GM12878 (cell line): ENCODE measurements around the gene PIP4K2A. TPM values are rescaled to one million over a fixed set of nuclear protein-coding genes. Genes with fewer than 3 reads are reported as not detected.

ENCODE experiments used
- ATAC-seq: fragments of 200-7000 bp; cut with Tn5 transposase; 3 replicates; pipeline ENCODE4 v1.9.1; 2020; ENCODE audit warnings: mild to moderate bottlenecking, moderate library complexity
- BruUV-seq: library from RNA; stranded (reverse); fragments of 400-500 nt; replicated peaks from 2 replicates; lab custom pipeline; 2021; lab: Mats Ljungman, UMichigan
- CTCF ChIA-PET: fragments of 300-600 bp; sonication (Branson Sonifier 250); formaldehyde crosslinking; extraction: SDS; loops from one replicate; lab custom pipeline; 2021; ENCODE audit warnings: inconsistent platforms; lab: Yijun Ruan, JAX
- POLR2A ChIA-PET: fragments of 350-600 bp; formaldehyde crosslinking; extraction: SDS; loops from one replicate; lab custom pipeline; 2021; ENCODE audit warnings: inconsistent platforms; lab: Charles Lee
- RAD21 ChIA-PET: fragments of 300-600 bp; sonication (Branson Sonifier 250); formaldehyde crosslinking; loops from one replicate; lab custom pipeline; 2023; ENCODE audit warnings: antibody characterized with exemption; ENCODE audit not compliant: unreplicated experiment; lab: Charles Lee
- SMC1A ChIA-PET: fragments of 300-600 bp; sonication (Branson Sonifier 250); formaldehyde crosslinking; loops from one replicate; lab custom pipeline; 2023; ENCODE audit not compliant: unreplicated experiment, uncharacterized antibody; lab: Charles Lee
- DNase-seq: peaks from one replicate; pipeline ENCODE4 v3.0.0-alpha.2; 2011; ENCODE audit warnings: low read depth, low spot score
- FAIRE-seq: peaks from 3 replicates; lab custom pipeline; 2011; peaks lifted over from hg19 to GRCh38; lab: Jason Lieb, UNC
- H2AFZ ChIP-seq: 2 replicates; pipeline ENCODE4 v1.6.0; 2011; ENCODE audit warnings: low read depth, low read length, control low read depth; ENCODE audit not compliant: control insufficient read depth
- H3K27ac ChIP-seq: 2 replicates; pipeline ENCODE4 v1.5.1; 2011; ENCODE audit warnings: control low read depth; ENCODE audit not compliant: control insufficient read depth, insufficient read depth
- H3K27me3 ChIP-seq, 2 experiments: replicated peaks in 1 of 2; 2 replicates each; pipeline versions ENCODE4 v1.6.0 to v1.6.1; 2011; ENCODE audit warnings: low read length in 1 of 2; ENCODE audit not compliant: control insufficient read depth in 2 of 2, insufficient read depth in 2 of 2
- H3K36me3 ChIP-seq, 2 experiments: 2 replicates each; pipeline ENCODE4 v1.5.1; 2011; ENCODE audit warnings: low read length in 1 of 2; ENCODE audit not compliant: control insufficient read depth in 2 of 2, insufficient read depth in 2 of 2
- H3K4me1 ChIP-seq: 2 replicates; pipeline ENCODE4 v1.6.1; 2011; ENCODE audit warnings: mild to moderate bottlenecking, low read length, moderate library complexity, mixed read lengths; ENCODE audit not compliant: control insufficient read depth, insufficient read depth
- H3K4me2 ChIP-seq: 2 replicates; pipeline ENCODE4 v1.6.0; 2011; ENCODE audit warnings: control low read depth; ENCODE audit not compliant: control insufficient read depth, insufficient read depth
- H3K4me3 ChIP-seq: fragments of 200-600 bp; sonication (generic); 2 replicates; pipeline ENCODE4 v1.5.1; 2016
- H3K79me2 ChIP-seq: 2 replicates; pipeline ENCODE4 v1.6.0; 2011; ENCODE audit warnings: low read length; ENCODE audit not compliant: control insufficient read depth, insufficient read depth
- H3K9ac ChIP-seq: 2 replicates; pipeline ENCODE4 v1.8.0; 2011; ENCODE audit warnings: low read length, control low read depth, mixed read lengths; ENCODE audit not compliant: control insufficient read depth, insufficient read depth
- H3K9me3 ChIP-seq: replicated peaks from 3 replicates; pipeline ENCODE4 v1.5.1; 2011; ENCODE audit warnings: mild to moderate bottlenecking, low read length; ENCODE audit not compliant: control insufficient read depth, insufficient read depth
- H4K20me1 ChIP-seq: 2 replicates; pipeline ENCODE4 v1.6.0; 2011; ENCODE audit not compliant: control insufficient read depth, insufficient read depth
- EED ChIP-seq: sonication (generic); IDR thresholded peaks from 2 replicates; pipeline ENCODE4 v1.6.1; 2016; ENCODE audit warnings: antibody characterized with exemption, low read depth
- FOXK2 ChIP-seq: fragments of 450-650 bp; IDR thresholded peaks from 2 replicates; pipeline ENCODE4 v1.6.1; 2017; ENCODE audit warnings: mild to moderate bottlenecking, moderate library complexity
- HDAC2 ChIP-seq: fragments of 200-600 bp; sonication (generic); IDR thresholded peaks from 2 replicates; pipeline ENCODE4 v1.6.1; 2017
- HDAC6 ChIP-seq: fragments of 200-600 bp; sonication (generic); IDR thresholded peaks from one replicate; pipeline ENCODE4 v1.8.0; 2017; ENCODE audit warnings: antibody characterized with exemption; ENCODE audit not compliant: unreplicated experiment
- IKZF1 ChIP-seq: fragments of 450-650 bp; conservative IDR thresholded peaks from 2 replicates; pipeline ENCODE4 v1.6.1; 2017; ENCODE audit warnings: antibody characterized with exemption, mild to moderate bottlenecking
- IKZF2 ChIP-seq, 2 experiments: fragments of 450-650 bp; IDR thresholded peaks; 2 replicates each; pipeline ENCODE4 v1.6.1; 2017; ENCODE audit warnings: mild to moderate bottlenecking in 2 of 2, moderate library complexity in 2 of 2
- JUNB ChIP-seq: IDR thresholded peaks from 2 replicates; pipeline ENCODE4 v1.6.1; 2016; ENCODE audit warnings: antibody characterized with exemption, mild to moderate bottlenecking
- MXI1 ChIP-seq: fragments of 150-350 bp; IDR thresholded peaks from 2 replicates; pipeline ENCODE4 v1.6.1; 2011; ENCODE audit warnings: low read depth, mild to moderate bottlenecking, inconsistent platforms, low read length, improper control_type of control experiment
- MYB ChIP-seq: fragments of 150-350 bp; IDR thresholded peaks from 2 replicates; pipeline ENCODE4 v1.6.1; 2014; ENCODE audit warnings: mild to moderate bottlenecking, low read depth, low read length, borderline replicate concordance
- NFIC ChIP-seq: IDR thresholded peaks from 2 replicates; pipeline ENCODE4 v1.6.1; 2012; ENCODE audit warnings: low read depth, mild to moderate bottlenecking, inconsistent platforms, low read length, moderate library complexity
- NFYB ChIP-seq: IDR thresholded peaks from 2 replicates; pipeline ENCODE4 v1.6.1; 2011; ENCODE audit warnings: low read depth, mild to moderate bottlenecking, low read length, improper control_type of control experiment, moderate library complexity; ENCODE audit not compliant: insufficient read depth
- PAX5 ChIP-seq: IDR thresholded peaks from 2 replicates; pipeline ENCODE4 v1.6.1; 2011; ENCODE audit warnings: low read depth, low read length, borderline replicate concordance
- PKNOX1 ChIP-seq: fragments of 450-650 bp; IDR thresholded peaks from 2 replicates; pipeline ENCODE4 v1.6.1; 2016; ENCODE audit warnings: mild to moderate bottlenecking
- PML ChIP-seq: IDR thresholded peaks from 2 replicates; pipeline ENCODE4 v1.6.1; 2012; ENCODE audit warnings: low read length, inconsistent platforms
- RELB ChIP-seq: fragments of 450-650 bp; IDR thresholded peaks from 2 replicates; pipeline ENCODE4 v1.6.1; 2017; ENCODE audit warnings: low read depth, mild to moderate bottlenecking, moderate library complexity
- RUNX3 ChIP-seq: IDR thresholded peaks from 2 replicates; pipeline ENCODE4 v1.6.1; 2012; ENCODE audit warnings: low read length, inconsistent platforms
- SREBF1 ChIP-seq: IDR thresholded peaks from 2 replicates; pipeline ENCODE4 v1.6.1; 2012; ENCODE audit warnings: mild to moderate bottlenecking, low read length
- ZBTB4 ChIP-seq: fragments of 450-650 bp; formaldehyde crosslinking; IDR thresholded peaks from 2 replicates; pipeline ENCODE4 v1.4.0; 2022; ENCODE audit warnings: mild to moderate bottlenecking, moderate library complexity
- WGBS: methylation state at CpG from one replicate; pipeline ENCODE4 v1.1.6; 2016; ENCODE audit warnings: low lambda C conversion rate; ENCODE audit not compliant: insufficient replicate concordance, insufficient coverage; ENCODE audit errors: missing lambda C conversion rate; 5-methylcytosine and 5-hydroxymethylcytosine counted together
- in situ Hi-C: fragments of 300-500 bp; cut with MboI; formaldehyde crosslinking; loops from 9 replicates; pipeline ENCODE4 v1.14.3; 2018; ENCODE audit warnings: mixed read lengths
- intact Hi-C: fragments of 100-400 bp; cut with micrococcal nuclease; formaldehyde crosslinking; loops from one replicate; pipeline ENCODE4 v1.14.2; 2022; ENCODE audit not compliant: unreplicated experiment
- polyA plus RNA-seq, 11 experiments: library from polyadenylated mRNA; depleted of rRNA in 4 of 11; unstranded in 6 of 11; stranded (reverse) in 5 of 11; fragments of >200 nt; fragmentation: Nextera tagmentation in 4 of 11; fragmentation: Illumina TruSeq in 1 of 11; extraction: Ambion mirVana in 4 of 11; extraction: Trizol in 1 of 11; gene quantifications; 1 replicate in 1 of 11; 2 replicates in 10 of 11; pipeline versions ENCODE4 v1.2.1 to v1.2.3, GENCODE V29; 2011 to 2016; ENCODE audit warnings: inconsistent platforms in 2 of 11, missing spikeins in 2 of 11, low read depth in 1 of 11
- total RNA-seq, 4 experiments: library from RNA; depleted of rRNA in 3 of 4; stranded (reverse); fragments of >200 nt in 3 of 4; fragmentation: Illumina TruSeq in 1 of 4; extraction: Trizol in 1 of 4; gene quantifications; 2 replicates each; pipeline versions ENCODE4 v1.2.1 to v1.2.3, GENCODE V29; 2013 to 2021

PIP4K2A gene
- total and polyA plus RNA-seq, 10 of the 15 experiments (the other 5 are each of a cell fraction or from before 2014, with no cell fraction given), result 54.3 to 139 (median 84.4) TPM

- intact Hi-C loops, result no loop called here
- H3K79me2 ChIP-seq, result peaks cover 97% of the 10 kb centered on the region
- peak; percentile 43 for TF ChIP-seq RUNX3
- TF ChIP-seq RELB, result no peak
- TF ChIP-seq MXI1, result no peak
- TF ChIP-seq HDAC2, result no peak
- peak; percentile 51; the same call in 1 of the 2 replicates for TF ChIP-seq EED
- TF ChIP-seq NFIC, result peak; percentile 38; the same call in 1 of the 2 replicates
- no peak for TF ChIP-seq NFYB
- no peak for TF ChIP-seq PML
- peak in 1 of 2 experiments; percentile 24; a peak in 1 of 4 replicates for TF ChIP-seq IKZF2 (IDR thresholded peaks at IDR 0.05)
- no peak for TF ChIP-seq PKNOX1
- no peak for TF ChIP-seq SREBF1
- TF ChIP-seq HDAC6, result no peak
- TF ChIP-seq JUNB, result peak; percentile 60
- no peak for TF ChIP-seq FOXK2
- TF ChIP-seq PAX5, result no peak
- TF ChIP-seq MYB, result no peak
- 0 out of 2 replicates have a peak, but pooled peaks have one; percentile 19 for TF ChIP-seq IKZF1
- TF ChIP-seq ZBTB4 (CRISPR knock-in tag), result no peak
These were observed 96.1 kb downstream of the PIP4K2A start for GRCh38 chr10:22618078-22618785.

More at GRCh38 chr10:22618078-22618785, 96.1 kb downstream of the PIP4K2A start:
- RAD21 ChIA-PET, result interaction anchor here (0.6 to 6.2 kb wide), 9 partner anchors 8 to 371 kb away, joined by 3 to 53 read pairs (median 4); no protein-coding TSS in a partner anchor
- no peak for FAIRE-seq
- peaks cover 0 to 7% of the 10 kb centered on the region in 2 experiments; a peak in 3 of 4 replicates for H3K36me3 ChIP-seq
- POLR2A ChIA-PET, result interaction anchor here (0.6 to 10.6 kb wide), 8 partner anchors 8 to 94 kb away, joined by 3 to 82 read pairs (median 6); no protein-coding TSS in a partner anchor
- CTCF ChIA-PET, result interaction anchor here (0.6 to 4.8 kb wide), 10 partner anchors 8 to 132 kb away, joined by 3 to 28 read pairs (median 4); no protein-coding TSS in a partner anchor
- no TSS peak for BruUV-seq
- in situ Hi-C loops, result no loop called here
- no peak overlapping the region; the same call in 1 of the 2 replicates for H3K9ac ChIP-seq
- peaks cover 42% of the 10 kb centered on the region for H3K4me1 ChIP-seq
- WGBS, result 41% methylated on average over 4 of the region's 4 CpGs
- no peaks in the 10 kb centered on the region for H3K27me3 ChIP-seq
- no peaks in the 10 kb centered on the region for H4K20me1 ChIP-seq
- no peak overlapping the region for H3K4me3 ChIP-seq
- H3K4me2 ChIP-seq, result peak overlapping the region; percentile 23; the same call in 1 of the 2 replicates
- DNase-seq, result no peak
- peak; percentile 8 for ATAC-seq
- no peaks in the 10 kb centered on the region for H3K9me3 ChIP-seq
- H2AFZ ChIP-seq, result no peak overlapping the region
- SMC1A ChIA-PET, result interaction anchor here (0.7 to 14.3 kb wide), 14 partner anchors 8 to 109 kb away, joined by 3 to 139 read pairs (median 6); no protein-coding TSS in a partner anchor
- H3K27ac ChIP-seq, result peak overlapping the region; percentile 38
